Vagina (tissue), 2 donors: Measurements from ENCODE around the gene ST3GAL6. TPM values are rescaled to one million over a fixed set of nuclear protein-coding genes. Genes with fewer than 3 reads are reported as not detected.

Experiments used
- DNase-seq, 2 donors: peaks; one replicate each; pipeline ENCODE4 v3.0.0-alpha.2; 2017; ENCODE audit errors: extremely low spot score in 2 of 2
- H3K27ac ChIP-seq: fragments of 200-600 bp; sonication (generic); one replicate; pipeline ENCODE4 v1.5.1; 2019
- H3K27me3 ChIP-seq: fragments of 200-600 bp; sonication (generic); one replicate; pipeline ENCODE4 v1.5.1; 2019
- H3K36me3 ChIP-seq, 2 donors: fragments of 200-600 bp; sonication (generic); one replicate each; pipeline ENCODE4 v1.5.1; 2017 to 2019
- H3K4me1 ChIP-seq: fragments of 200-600 bp; sonication (generic); one replicate; pipeline ENCODE4 v1.5.1; 2019
- H3K4me3 ChIP-seq, 2 donors: fragments of 200-600 bp; sonication (generic); 1 replicate in 1 of 2; 2 replicates in 1 of 2; pipeline ENCODE4 v1.5.1; 2016 to 2019
- H3K9me3 ChIP-seq: fragments of 200-600 bp; sonication (generic); one replicate; pipeline ENCODE4 v1.5.1; 2019
- CTCF ChIP-seq, 3 experiments: fragments of 450-650 bp in 2 of 3; fragments of 200-600 bp in 1 of 3; sonication (generic) in 1 of 3; IDR thresholded peaks; one replicate each; pipeline ENCODE4 v1.5.1; 2017 to 2019; ENCODE audit warnings: antibody characterized with exemption in 3 of 3, mild to moderate bottlenecking in 2 of 3, moderate library complexity in 2 of 3
- POLR2A ChIP-seq, 2 donors: fragments of 450-650 bp; IDR thresholded peaks; one replicate each; pipeline ENCODE4 v1.6.1; 2017; ENCODE audit warnings: antibody characterized with exemption in 2 of 2, mild to moderate bottlenecking in 2 of 2, moderate library complexity in 2 of 2
- POLR2AphosphoS5 ChIP-seq, 2 donors: sonication (generic); formaldehyde crosslinking; IDR thresholded peaks; one replicate each; pipeline ENCODE4 v1.9.0; 2017; ENCODE audit warnings: antibody characterized with exemption in 2 of 2, mild to moderate bottlenecking in 2 of 2, low read depth in 1 of 2; ENCODE audit not compliant: insufficient read depth in 1 of 2
- intact Hi-C: fragments of 100-400 bp; cut with DNase I; formaldehyde crosslinking; loops from one replicate; pipeline ENCODE4 v1.15.1; 2023
- total RNA-seq: library from RNA; depleted of rRNA; stranded (reverse); fragments of >200 nt; gene quantifications from one replicate; pipeline ENCODE4 v1.2.3, GENCODE V29; 2016

ST3GAL6 gene
- total RNA-seq, 1 donor from 2014 or later: 1.7 TPM

DNA sequence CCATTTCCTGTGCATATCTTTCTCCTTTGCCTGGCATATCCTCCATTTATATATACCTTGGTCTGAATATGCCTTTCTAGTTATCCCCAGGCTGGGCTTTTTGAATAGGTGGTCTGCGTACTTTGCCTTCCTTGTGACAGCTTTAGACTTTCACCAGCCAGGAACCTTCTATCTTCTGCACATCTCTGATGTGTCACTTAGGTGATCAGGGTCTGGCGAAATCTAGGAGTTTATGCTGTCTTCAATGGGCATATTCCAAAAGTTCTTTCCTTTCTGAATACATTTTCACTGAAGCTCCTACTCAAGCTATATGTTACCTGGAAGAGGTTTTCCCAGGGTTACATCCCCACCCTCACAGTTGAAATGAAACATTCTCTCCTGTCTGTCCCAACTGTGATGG lies 27.8 kb upstream of the ST3GAL6 start:
- no peaks in the 10 kb centered on the region for H3K27me3 ChIP-seq
- intact Hi-C loops: no loop called here
- TF ChIP-seq POLR2A (IDR thresholded peaks at IDR 0.05) (no peak), CTCF (IDR thresholded peaks at IDR 0.05) (no peak), POLR2AphosphoS5 (IDR thresholded peaks at IDR 0.05; ENCODE audit: insufficient read depth in 1 of 2, low read depth in 1 of 2) (no peak)
- no peak overlapping the region for H3K4me3 ChIP-seq
- no peak overlapping the region for H3K27ac ChIP-seq
- peaks cover 6% of the 10 kb centered on the region for H3K4me1 ChIP-seq
- H3K36me3 ChIP-seq: no peaks in the 10 kb centered on the region
- no peaks in the 10 kb centered on the region for H3K9me3 ChIP-seq
- no peak for DNase-seq

- H3K4me3 ChIP-seq: no peak overlapping the region
- H3K36me3 ChIP-seq: no peaks in the 10 kb centered on the region
- H3K4me1 ChIP-seq: peaks cover 6% of the 10 kb centered on the region
- intact Hi-C loops: no loop called here
- TF ChIP-seq CTCF (IDR thresholded peaks at IDR 0.05) (no peak), POLR2AphosphoS5 (IDR thresholded peaks at IDR 0.05; ENCODE audit: insufficient read depth in 1 of 2, low read depth in 1 of 2) (no peak), POLR2A (IDR thresholded peaks at IDR 0.05) (no peak)
- H3K27me3 ChIP-seq: no peaks in the 10 kb centered on the region
- H3K9me3 ChIP-seq: no peaks in the 10 kb centered on the region
- no peak for DNase-seq
- no peak overlapping the region for H3K27ac ChIP-seq
Measured at GRCh38 chr3:98735761-98736269, 27.3 kb upstream of the ST3GAL6 start.

DNA sequence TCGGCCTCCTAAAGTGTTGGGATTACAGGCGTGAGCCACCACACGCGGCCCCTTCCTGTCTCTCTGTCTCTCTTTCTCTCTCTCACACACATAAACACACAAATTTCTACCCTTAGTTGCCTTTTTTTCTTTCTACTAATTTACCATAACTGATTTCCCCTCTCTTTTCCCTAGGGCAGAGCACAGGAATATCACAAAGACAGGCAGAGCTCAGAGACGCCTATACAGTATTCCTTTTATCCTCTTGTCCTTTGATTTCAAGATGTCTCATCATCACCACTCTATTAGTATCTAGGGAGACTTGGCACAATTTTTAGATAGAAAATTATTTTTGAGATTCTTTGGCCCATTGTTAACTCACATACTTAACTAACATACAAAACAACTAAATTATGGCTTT lies 25.8 kb upstream of the ST3GAL6 start:
- Histone ChIP-seq H3K36me3 (no peaks in the 10 kb centered on the region), H3K27me3 (no peaks in the 10 kb centered on the region), H3K27ac (no peak overlapping the region), H3K9me3 (no peaks in the 10 kb centered on the region), H3K4me1 (peaks cover under 1% of the 10 kb centered on the region), H3K4me3 (no peak overlapping the region)
- intact Hi-C loops: no loop called here
- TF ChIP-seq POLR2AphosphoS5 (IDR thresholded peaks at IDR 0.05; ENCODE audit: insufficient read depth in 1 of 2, low read depth in 1 of 2) (no peak), CTCF (IDR thresholded peaks at IDR 0.05) (no peak), POLR2A (IDR thresholded peaks at IDR 0.05) (no peak)
- DNase-seq: no peak

DNA sequence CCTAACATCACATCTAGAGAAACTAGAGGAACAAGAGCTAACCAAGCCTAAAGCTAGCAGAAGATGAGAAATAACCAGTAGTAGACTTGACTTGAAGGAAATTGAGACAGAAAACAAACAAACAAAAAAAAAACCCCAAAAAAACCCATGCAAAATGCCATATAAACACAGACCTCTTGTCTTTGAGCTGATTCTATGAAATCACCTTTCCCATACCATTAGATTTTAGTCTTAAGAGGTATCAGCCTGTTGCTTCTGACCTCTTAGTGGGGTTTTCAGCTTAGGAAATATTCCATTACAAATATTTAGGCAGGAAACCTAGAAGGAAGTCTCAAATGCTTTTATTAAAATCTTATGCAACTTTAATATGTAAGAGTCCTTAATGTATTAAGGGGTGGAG lies 23.9 kb upstream of the ST3GAL6 start:
- Histone ChIP-seq H3K27me3 (no peaks in the 10 kb centered on the region), H3K9me3 (no peaks in the 10 kb centered on the region), H3K27ac (no peak overlapping the region), H3K4me1 (no peaks in the 10 kb centered on the region), H3K4me3 (no peak overlapping the region), H3K36me3 (no peaks in the 10 kb centered on the region)
- intact Hi-C loops: no loop called here
- TF ChIP-seq POLR2A (IDR thresholded peaks at IDR 0.05) (no peak), POLR2AphosphoS5 (IDR thresholded peaks at IDR 0.05; ENCODE audit: insufficient read depth in 1 of 2, low read depth in 1 of 2) (no peak), CTCF (IDR thresholded peaks at IDR 0.05) (no peak)
- DNase-seq: no peak

- no peaks in the 10 kb centered on the region for H3K36me3 ChIP-seq
Measured at GRCh38 chr3:98740324-98740723, 22.8 kb upstream of the ST3GAL6 start.

More at GRCh38 chr3:98740324-98740723, 22.8 kb upstream of the ST3GAL6 start:
- Histone ChIP-seq H3K4me1 (no peaks in the 10 kb centered on the region), H3K4me3 (no peak overlapping the region), H3K27ac (no peak overlapping the region), H3K27me3 (no peaks in the 10 kb centered on the region), H3K9me3 (no peaks in the 10 kb centered on the region)
- DNase-seq: no peak
- intact Hi-C loops: no loop called here
- TF ChIP-seq CTCF (IDR thresholded peaks at IDR 0.05) (no peak), POLR2A (IDR thresholded peaks at IDR 0.05) (no peak), POLR2AphosphoS5 (IDR thresholded peaks at IDR 0.05; ENCODE audit: insufficient read depth in 1 of 2, low read depth in 1 of 2) (no peak)
